Mammary epithelial cell (primary cell): Measurements from ENCODE around the gene MED31.

ENCODE experiments used
- CTCF ChIP-seq, 2 donors: IDR thresholded peaks in 1 of 2; conservative IDR thresholded peaks in 1 of 2; 2 replicates each; pipeline ENCODE4 v1.5.1; 2011 to 2012; ENCODE audit warnings: inconsistent platforms in 2 of 2, low read length in 2 of 2, mild to moderate bottlenecking in 2 of 2, control low read depth in 1 of 2, low read depth in 1 of 2; ENCODE audit not compliant: insufficient read depth in 1 of 2; ENCODE audit errors: extremely low read depth in 1 of 2
- EZH2 ChIP-seq: IDR thresholded peaks from 2 replicates; pipeline ENCODE4 v1.6.1; 2012; ENCODE audit warnings: low read length, inconsistent platforms, borderline replicate concordance

- TF ChIP-seq CTCF (conservative IDR thresholded peaks at IDR 0.05 in 1 of 2, IDR thresholded peaks at IDR 0.05 in 1 of 2; ENCODE audit: extremely low read depth in 1 of 2, insufficient read depth in 1 of 2, low read depth in 1 of 2, low read length in 2 of 2) (no peak), EZH2 (no peak)
These were observed 8.7 kb upstream of the MED31 start for GRCh38 chr17:6660101-6660500.
